Muscle layer of colon (tissue), 2 donors: ENCODE results near the gene VRK1.
"Not testable (repeated sequence)": the region's sequence is repeated elsewhere in the genome, so short reads cannot be mapped to it uniquely, and the experiment has no call there.

Experiments
- H3K27ac ChIP-seq: one replicate; pipeline ENCODE4 v1.7.0; 2013; ENCODE audit warnings: low read depth, mild to moderate bottlenecking, low read length, moderate library complexity
- H3K27me3 ChIP-seq, 2 donors: one replicate each; pipeline ENCODE4 v1.7.0; 2013; ENCODE audit warnings: low read length in 2 of 2, mild to moderate bottlenecking in 2 of 2; ENCODE audit not compliant: insufficient read depth in 2 of 2, control insufficient read depth in 1 of 2
- H3K36me3 ChIP-seq: one replicate; pipeline ENCODE4 v1.7.0; 2013; ENCODE audit warnings: mild to moderate bottlenecking, low read length; ENCODE audit not compliant: insufficient read depth
- H3K4me1 ChIP-seq: one replicate; pipeline ENCODE4 v1.7.0; 2013; ENCODE audit warnings: mild to moderate bottlenecking, low read length; ENCODE audit not compliant: insufficient read depth
- H3K4me3 ChIP-seq, 2 donors: one replicate each; pipeline ENCODE4 v1.7.0; 2013; ENCODE audit warnings: low read length in 2 of 2, low read depth in 1 of 2, mild to moderate bottlenecking in 1 of 2, moderate library complexity in 1 of 2
- H3K9ac ChIP-seq: one replicate; pipeline ENCODE4 v1.7.0; 2013; ENCODE audit warnings: low read length
- H3K9me3 ChIP-seq: one replicate; pipeline ENCODE4 v1.7.0; 2013; ENCODE audit warnings: mild to moderate bottlenecking, low read length
- donor health status: abdominal sarcoma.
- donor health status: Adenocarcinoma of cecum.

The VRK1 gene

DNA sequence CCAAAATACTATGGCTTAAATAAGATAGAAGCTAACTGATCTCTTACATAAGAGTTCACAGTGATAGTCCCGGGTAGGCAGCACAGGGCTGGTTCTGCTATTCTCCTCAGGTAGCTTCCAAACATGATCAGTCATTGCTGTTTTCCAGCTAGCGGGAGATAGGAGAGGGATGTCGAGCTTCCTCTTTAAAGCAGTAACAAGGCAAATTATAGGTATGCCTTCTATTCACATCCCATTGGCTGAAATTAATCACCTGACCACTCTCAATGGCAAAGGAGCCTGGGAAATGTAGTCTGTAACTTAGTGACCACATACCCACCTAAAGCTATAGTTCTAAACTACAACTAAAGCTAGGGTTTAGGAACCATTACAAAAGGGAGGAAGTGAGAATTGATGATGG, 34.5 kb upstream of the VRK1 start:
- Histone ChIP-seq H3K9me3 (no peaks in the 10 kb centered on the region), H3K9ac (no peak overlapping the region), H3K4me1 (no peaks in the 10 kb centered on the region), H3K4me3 (no peak overlapping the region), H3K36me3 (no peaks in the 10 kb centered on the region), H3K27me3 (no peaks in the 10 kb centered on the region), H3K27ac (no peak overlapping the region)

DNA sequence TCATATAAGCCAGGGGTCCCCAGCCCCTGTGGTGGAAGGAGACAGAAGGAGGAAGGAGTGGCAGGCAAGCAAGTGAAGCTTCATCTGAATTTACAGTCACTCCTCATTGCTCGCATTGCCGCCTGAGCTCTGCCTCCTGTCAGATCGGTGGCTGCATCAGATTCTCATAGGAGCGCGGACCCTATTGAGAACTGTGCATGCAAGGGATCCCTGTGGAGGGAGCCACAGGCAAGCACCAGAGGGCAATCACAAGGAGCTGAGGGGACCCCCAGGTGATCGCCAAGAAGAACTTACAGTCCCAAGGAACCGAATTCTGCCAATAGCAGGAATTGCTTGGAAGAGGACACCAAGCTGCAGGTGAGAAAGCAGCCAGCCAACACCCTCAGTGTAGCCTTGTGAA, 33.2 kb upstream of the VRK1 start:
- no peaks in the 10 kb centered on the region for H3K36me3 ChIP-seq
- H3K9me3 ChIP-seq = no peaks in the 10 kb centered on the region
- H3K4me1 ChIP-seq = no peaks in the 10 kb centered on the region
- H3K4me3 ChIP-seq = no peak overlapping the region
- no peaks in the 10 kb centered on the region for H3K27me3 ChIP-seq
- H3K9ac ChIP-seq = no peak overlapping the region
- H3K27ac ChIP-seq = no peak overlapping the region

DNA sequence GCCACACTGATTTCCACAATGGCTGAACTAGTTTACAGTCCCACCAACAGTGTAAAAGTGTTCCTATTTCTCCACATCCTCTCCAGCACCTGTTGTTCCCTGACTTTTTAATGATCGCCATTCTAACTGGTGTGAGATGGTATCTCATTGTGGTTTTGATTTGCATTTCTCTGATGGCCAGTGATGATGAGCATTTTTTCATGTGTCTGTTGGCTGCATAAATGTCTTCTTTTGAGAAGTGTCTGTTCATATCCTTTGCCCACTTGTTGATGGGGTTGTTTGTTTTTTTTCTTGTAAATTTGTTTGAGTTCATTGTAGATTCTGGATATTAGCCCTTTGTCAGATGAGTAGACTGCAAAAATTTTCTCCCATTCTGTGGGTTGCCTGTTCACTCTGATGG, 32.0 kb upstream of the VRK1 start:
- not testable (repeated sequence) for H3K9ac ChIP-seq, H3K9me3 ChIP-seq, H3K36me3 ChIP-seq, H3K27me3 ChIP-seq, H3K27ac ChIP-seq, H3K4me3 ChIP-seq, H3K4me1 ChIP-seq

DNA sequence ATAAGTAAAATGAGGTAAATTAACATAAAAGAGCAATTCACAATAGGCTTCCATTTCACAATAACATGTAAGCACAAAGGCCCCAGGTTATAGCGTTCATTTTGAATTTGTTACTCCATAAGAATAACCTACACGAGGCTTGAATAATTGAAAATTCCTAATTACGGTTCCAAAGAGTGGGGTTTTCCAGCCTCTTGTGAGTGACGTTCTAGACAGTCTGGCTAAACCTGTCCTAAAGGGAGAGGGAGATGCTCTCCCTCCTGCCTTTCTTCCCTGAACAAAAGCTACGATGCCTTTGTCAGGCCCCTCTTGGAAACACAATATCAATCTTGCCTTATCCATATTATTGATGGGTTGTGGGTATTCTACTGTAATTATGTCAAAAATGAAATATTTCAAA, 24.3 kb upstream of the VRK1 start:
- Histone ChIP-seq H3K27me3 (no peaks in the 10 kb centered on the region), H3K9ac (no peak overlapping the region), H3K27ac (no peak overlapping the region), H3K9me3 (no peaks in the 10 kb centered on the region), H3K36me3 (no peaks in the 10 kb centered on the region), H3K4me3 (no peak overlapping the region), H3K4me1 (peaks cover 6% of the 10 kb centered on the region)

GRCh38 chr14:96776791-96777190, 20.4 kb upstream of the VRK1 start:
- Histone ChIP-seq H3K9me3 (no peaks in the 10 kb centered on the region), H3K4me3 (no peak overlapping the region), H3K9ac (no peak overlapping the region), H3K36me3 (no peaks in the 10 kb centered on the region), H3K27ac (no peak overlapping the region), H3K27me3 (no peaks in the 10 kb centered on the region), H3K4me1 (peaks cover 1% of the 10 kb centered on the region)

GRCh38 chr14:96780500-96780899, 16.7 kb upstream of the VRK1 start:
- Histone ChIP-seq H3K9me3 (no peaks in the 10 kb centered on the region), H3K36me3 (no peaks in the 10 kb centered on the region), H3K27ac (no peak overlapping the region), H3K9ac (no peak overlapping the region), H3K27me3 (no peaks in the 10 kb centered on the region), H3K4me1 (no peaks in the 10 kb centered on the region), H3K4me3 (no peak overlapping the region)

GRCh38 chr14:96781371-96781770, 15.8 kb upstream of the VRK1 start:
- H3K9ac ChIP-seq = no peak overlapping the region
- no peaks in the 10 kb centered on the region for H3K4me1 ChIP-seq
- H3K36me3 ChIP-seq = no peaks in the 10 kb centered on the region
- H3K27ac ChIP-seq = no peak overlapping the region
- H3K9me3 ChIP-seq = no peaks in the 10 kb centered on the region
- no peak overlapping the region for H3K4me3 ChIP-seq
- H3K27me3 ChIP-seq = no peaks in the 10 kb centered on the region

GRCh38 chr14:96782436-96782835, 14.7 kb upstream of the VRK1 start:
- Histone ChIP-seq H3K27ac (no peak overlapping the region), H3K27me3 (no peaks in the 10 kb centered on the region), H3K4me1 (no peaks in the 10 kb centered on the region), H3K9ac (no peak overlapping the region), H3K9me3 (no peaks in the 10 kb centered on the region), H3K4me3 (no peak overlapping the region), H3K36me3 (no peaks in the 10 kb centered on the region)

DNA sequence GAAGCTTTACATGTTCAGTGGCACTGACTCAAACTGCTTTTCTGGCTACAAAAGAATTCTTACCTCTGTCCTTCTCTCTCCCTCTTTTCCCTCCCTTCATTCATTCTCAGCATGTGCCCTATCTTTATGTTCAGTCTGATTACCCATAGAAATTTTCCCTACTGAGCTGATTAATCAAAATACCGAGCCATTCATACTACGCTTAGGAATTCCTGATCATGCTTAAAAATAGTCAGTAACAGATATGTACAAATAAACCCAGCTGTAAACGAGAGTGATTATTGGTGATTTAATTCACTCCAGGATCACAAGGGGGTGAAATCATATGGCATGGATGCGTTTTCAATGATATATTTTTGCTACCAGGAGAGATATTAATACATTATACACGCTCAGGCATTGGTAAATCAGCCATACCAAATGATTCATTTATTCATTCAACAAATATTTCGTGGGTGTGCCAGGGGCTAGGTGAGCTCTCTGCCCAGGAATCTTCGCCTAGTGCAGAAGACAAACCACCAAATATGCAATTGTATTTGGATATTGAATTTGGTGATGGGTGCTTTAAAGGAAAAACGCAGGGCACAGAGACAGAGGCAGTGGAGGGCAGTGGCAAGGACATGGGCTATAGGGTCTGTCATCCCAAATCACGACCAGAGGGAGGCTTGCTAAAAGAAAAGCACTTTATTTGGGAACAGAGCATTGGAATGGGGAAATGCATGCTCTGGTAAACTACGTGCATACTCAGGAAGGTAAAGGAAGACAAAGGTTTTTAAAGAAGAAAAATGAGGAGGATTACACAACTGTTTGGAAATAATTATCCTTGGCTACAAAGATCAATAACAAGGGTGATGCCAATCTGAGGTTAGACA, 13.9 kb upstream of the VRK1 start:
- Histone ChIP-seq H3K4me1 (no peaks in the 10 kb centered on the region), H3K27ac (no peak overlapping the region), H3K9me3 (no peaks in the 10 kb centered on the region)

GRCh38 chr14:96783915-96784224, 13.3 kb upstream of the VRK1 start:
- Histone ChIP-seq H3K9ac (no peak overlapping the region), H3K27ac (no peak overlapping the region), H3K9me3 (no peaks in the 10 kb centered on the region), H3K4me1 (no peaks in the 10 kb centered on the region), H3K4me3 (no peak overlapping the region), H3K36me3 (no peaks in the 10 kb centered on the region), H3K27me3 (no peaks in the 10 kb centered on the region)

More for the DNA sequence above, 13.9 kb upstream of the VRK1 start:
- H3K36me3 ChIP-seq = no peaks in the 10 kb centered on the region
- H3K27me3 ChIP-seq = no peaks in the 10 kb centered on the region
- no peak overlapping the region for H3K4me3 ChIP-seq
- H3K9ac ChIP-seq = no peak overlapping the region

- no peaks in the 10 kb centered on the region for H3K4me1 ChIP-seq
- H3K4me3 ChIP-seq = no peak overlapping the region
- H3K9ac ChIP-seq = no peak overlapping the region
- no peak overlapping the region for H3K27ac ChIP-seq
- no peaks in the 10 kb centered on the region for H3K36me3 ChIP-seq
- no peaks in the 10 kb centered on the region for H3K9me3 ChIP-seq
- H3K27me3 ChIP-seq = no peaks in the 10 kb centered on the region
Measured at GRCh38 chr14:96790186-96790585, 7.0 kb upstream of the VRK1 start.

DNA sequence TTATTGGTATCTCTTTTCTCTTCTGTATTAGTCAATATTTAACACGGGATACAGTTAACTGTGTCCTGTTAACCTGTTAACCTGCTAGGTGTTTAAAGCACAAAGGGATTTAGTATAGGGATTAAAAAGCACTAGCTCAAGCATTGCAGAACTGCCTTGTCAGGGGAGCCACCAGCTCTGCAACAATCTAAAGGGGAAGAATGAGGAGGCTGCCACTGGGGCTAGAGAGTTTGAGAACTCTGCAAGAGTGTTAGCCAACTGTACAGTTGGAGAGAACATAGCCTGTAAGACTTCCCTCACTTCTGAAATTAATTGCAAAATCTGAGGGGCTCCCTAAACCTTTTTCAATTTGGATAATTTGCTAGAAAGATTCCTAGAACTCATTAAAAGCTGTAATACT, 6.5 kb upstream of the VRK1 start:
- no peak overlapping the region for H3K9ac ChIP-seq
- no peak overlapping the region for H3K4me3 ChIP-seq
- no peaks in the 10 kb centered on the region for H3K9me3 ChIP-seq
- H3K4me1 ChIP-seq = no peaks in the 10 kb centered on the region
- H3K36me3 ChIP-seq = no peaks in the 10 kb centered on the region
- H3K27me3 ChIP-seq = no peaks in the 10 kb centered on the region
- no peak overlapping the region for H3K27ac ChIP-seq
